ENCODE measurements around the gene PLXNB1.

PLXNB1 gene

GRCh38 chr3:48411606-48412374 lies 18.1 kb downstream of the PLXNB1 start:
- DNase-seq (ENCODE audit: low spot score), result no peak
- in situ Hi-C loops (cut with MboI; ENCODE audit: low sequenced_read_pairs, unreplicated experiment), result no loop called here
- TF ChIP-seq CTCF (IDR thresholded peaks at IDR 0.05; ENCODE audit: borderline replicate concordance, control extremely low read depth, extremely low read depth, insufficient read depth, missing control alignments), result no peak

GRCh38 chr3:48411041-48411588 lies 18.8 kb downstream of the PLXNB1 start:
- in situ Hi-C loops (cut with MboI; ENCODE audit: low sequenced_read_pairs, unreplicated experiment), result no loop called here
- TF ChIP-seq CTCF (IDR thresholded peaks at IDR 0.05; ENCODE audit: borderline replicate concordance, control extremely low read depth, extremely low read depth, insufficient read depth, missing control alignments), result no peak
- no peak for DNase-seq (ENCODE audit: low spot score)

- in situ Hi-C loops (cut with MboI; ENCODE audit: low sequenced_read_pairs, unreplicated experiment), result no loop called here
- TF ChIP-seq CTCF (IDR thresholded peaks at IDR 0.05; ENCODE audit: borderline replicate concordance, control extremely low read depth, extremely low read depth, insufficient read depth, missing control alignments), result no peak
- DNase-seq (ENCODE audit: low spot score), result no peak
Observed at GRCh38 chr3:48410205-48411040, 19.5 kb downstream of the PLXNB1 start.

- TF ChIP-seq CTCF (IDR thresholded peaks at IDR 0.05; ENCODE audit: borderline replicate concordance, control extremely low read depth, extremely low read depth, insufficient read depth, missing control alignments), result no peak
- DNase-seq (ENCODE audit: low spot score), result peak; percentile 26
- in situ Hi-C loops (cut with MboI; ENCODE audit: low sequenced_read_pairs, unreplicated experiment), result no loop called here
Observed at GRCh38 chr3:48409291-48410201, 20.3 kb downstream of the PLXNB1 start.

- DNase-seq (ENCODE audit: low spot score), result peak; percentile 35
- in situ Hi-C loops (cut with MboI; ENCODE audit: low sequenced_read_pairs, unreplicated experiment), result no loop called here
- no peak for TF ChIP-seq CTCF (IDR thresholded peaks at IDR 0.05; ENCODE audit: borderline replicate concordance, control extremely low read depth, extremely low read depth, insufficient read depth, missing control alignments)
Observed at GRCh38 chr3:48408823-48409281, 21.0 kb downstream of the PLXNB1 start.

Data from GM13976 (cell line).